ENCODE results near the gene OVOL3. TPM values are rescaled to one million over a fixed set of nuclear protein-coding genes. Genes with fewer than 3 reads are reported as not detected.
A peak's percentile ranks its signal among the peaks of the same experiment; 100 is the strongest.

Gene OVOL3
- total RNA-seq, 1 donor from 2014 or later, result not detected

- H3K27me3 ChIP-seq, result no peaks in the 10 kb centered on the region
- intact Hi-C loops (cut with DNase I), result loop anchor here (10.0 kb wide), 1 partner anchor 1468 kb away; the partner anchor contains the start of genes SCGB2B2 and ZNF302
- TF ChIP-seq POLR2A (IDR thresholded peaks at IDR 0.05) (no peak), POLR2AphosphoS5 (IDR thresholded peaks at IDR 0.05; ENCODE audit: insufficient read depth in 1 of 2, low read depth in 1 of 2) (no peak), CTCF (IDR thresholded peaks at IDR 0.05) (no peak)
- H3K4me1 ChIP-seq, result peaks cover 26% of the 10 kb centered on the region
- peaks cover 0 to 48% of the 10 kb centered on the region in 2 donors for H3K36me3 ChIP-seq
- no peaks in the 10 kb centered on the region for H3K9me3 ChIP-seq
- no peak overlapping the region for H3K4me3 ChIP-seq
- no peak for DNase-seq (ENCODE audit: extremely low spot score in 2 of 2)
- no peak overlapping the region for H3K27ac ChIP-seq
Observed at GRCh38 chr19:36142496-36142895, 31.6 kb downstream of the OVOL3 start.

- Histone ChIP-seq H3K27me3 (no peaks in the 10 kb centered on the region), H3K36me3 (peaks cover 0 to 68% of the 10 kb centered on the region in 2 donors), H3K4me3 (no peak overlapping the region), H3K9me3 (no peaks in the 10 kb centered on the region), H3K27ac (no peak overlapping the region), H3K4me1 (peaks cover 17% of the 10 kb centered on the region)
- TF ChIP-seq CTCF (IDR thresholded peaks at IDR 0.05) (no peak), POLR2AphosphoS5 (IDR thresholded peaks at IDR 0.05; ENCODE audit: insufficient read depth in 1 of 2, low read depth in 1 of 2) (no peak), POLR2A (IDR thresholded peaks at IDR 0.05) (no peak)
- no peak for DNase-seq (ENCODE audit: extremely low spot score in 2 of 2)
- intact Hi-C loops (cut with DNase I), result loop anchor here (10.0 kb wide), 1 partner anchor 1470 kb away; the partner anchor contains the start of genes SCGB2B2 and ZNF302
Observed at GRCh38 chr19:36144624-36145023, 33.7 kb downstream of the OVOL3 start.

- intact Hi-C loops (cut with DNase I), result loop anchor here (10.0 kb wide), 1 partner anchor 1475 kb away; the partner anchor contains the start of genes SCGB2B2 and ZNF302
- peaks cover 28% of the 10 kb centered on the region for H3K4me1 ChIP-seq
- no peak for DNase-seq (ENCODE audit: extremely low spot score in 2 of 2)
- H3K36me3 ChIP-seq, result peaks cover 0 to 56% of the 10 kb centered on the region in 2 donors
- TF ChIP-seq POLR2AphosphoS5 (IDR thresholded peaks at IDR 0.05; ENCODE audit: insufficient read depth in 1 of 2, low read depth in 1 of 2), result peak in 1 of 2 donors; percentile 36
- no peak for TF ChIP-seq POLR2A (IDR thresholded peaks at IDR 0.05)
- TF ChIP-seq CTCF (IDR thresholded peaks at IDR 0.05), result no peak
- no peaks in the 10 kb centered on the region for H3K27me3 ChIP-seq
- no peaks in the 10 kb centered on the region for H3K9me3 ChIP-seq
- no peak overlapping the region for H3K27ac ChIP-seq
- no peak overlapping the region for H3K4me3 ChIP-seq
Observed at GRCh38 chr19:36149673-36150406, 38.9 kb downstream of the OVOL3 start.

GRCh38 chr19:36150586-36150985, 39.6 kb downstream of the OVOL3 start:
- Histone ChIP-seq H3K4me3 (no peak overlapping the region), H3K27ac (peak overlapping the region; percentile 96), H3K27me3 (no peaks in the 10 kb centered on the region), H3K9me3 (no peaks in the 10 kb centered on the region), H3K4me1 (peaks cover 28% of the 10 kb centered on the region), H3K36me3 (peaks cover 0 to 50% of the 10 kb centered on the region in 2 donors)
- intact Hi-C loops (cut with DNase I), result no loop called here
- no peak for DNase-seq (ENCODE audit: extremely low spot score in 2 of 2)
- no peak for TF ChIP-seq CTCF (IDR thresholded peaks at IDR 0.05)
- TF ChIP-seq POLR2AphosphoS5 (IDR thresholded peaks at IDR 0.05; ENCODE audit: insufficient read depth in 1 of 2, low read depth in 1 of 2), result no peak
- TF ChIP-seq POLR2A (IDR thresholded peaks at IDR 0.05), result no peak

All from vagina (tissue), 2 donors.